ENCODE data around the gene ATP5MK. TPM values are rescaled to one million over a fixed set of nuclear protein-coding genes. Genes with fewer than 3 reads are reported as not detected.

ATP5MK gene
- total and polyA plus RNA-seq, 7 experiments from 2014 or later = 106 to 525 (median 123) TPM

DNA sequence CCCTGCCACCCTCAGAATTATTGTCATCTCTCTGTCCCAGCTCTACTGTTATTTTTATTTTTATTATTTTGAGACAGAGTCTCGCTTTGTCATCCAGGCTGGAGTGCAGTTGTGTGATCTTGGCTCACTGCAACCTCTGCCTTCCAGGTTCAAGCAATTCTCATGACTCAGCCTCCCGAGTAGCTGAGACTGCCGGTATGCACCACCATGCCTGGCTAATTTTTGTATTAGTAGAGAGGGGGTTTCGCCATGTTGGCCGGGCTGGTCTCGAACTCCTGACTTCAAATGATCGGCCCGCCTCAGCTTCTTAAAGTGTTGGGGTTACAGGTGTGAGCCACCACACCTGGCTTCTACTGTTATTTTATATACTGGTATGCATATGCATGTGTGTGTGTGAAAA lies 44.9 kb upstream of the ATP5MK start:
- no peaks in the 10 kb centered on the region for H3K4me1 ChIP-seq (ENCODE audit: control insufficient read depth in 2 of 2, insufficient read depth in 2 of 2, low read length in 2 of 2)
- H3K27ac ChIP-seq (ENCODE audit: low read depth, low read length) = no peak overlapping the region
- H3K27ac Mint-ChIP-seq = no peak overlapping the region
- DNase-seq (no peak), ATAC-seq (no peak)
- no peaks in the 10 kb centered on the region for H3K9me3 ChIP-seq (ENCODE audit: control insufficient read depth in 2 of 3, low read length in 3 of 3)
- intact Hi-C loops (cut with micrococcal nuclease) = no loop called here
- peaks cover 17 to 61% (median 26%) of the 10 kb centered on the region in 5 donors for H3K36me3 Mint-ChIP-seq
- CTCF ChIA-PET = no interaction called here
- H3K27me3 Mint-ChIP-seq = no peaks in the 10 kb centered on the region
- no peak overlapping the region for H3K4me3 ChIP-seq (ENCODE audit: low read length)
- no peaks in the 10 kb centered on the region for H3K27me3 ChIP-seq (ENCODE audit: control insufficient read depth in 2 of 2, insufficient read depth in 2 of 2, low read length in 2 of 2)
- H3K4me1 Mint-ChIP-seq = peaks cover 0 to 10% (median 0%) of the 10 kb centered on the region in 7 donors
- H3K36me3 ChIP-seq (ENCODE audit: control insufficient read depth in 2 of 3, insufficient read depth in 3 of 3, low read length in 3 of 3) = peaks cover 8 to 95% (median 18%) of the 10 kb centered on the region in 3 experiments
- no peaks in the 10 kb centered on the region for H3K9me3 Mint-ChIP-seq
- POLR2A ChIA-PET = no interaction called here
- H3K4me3 Mint-ChIP-seq = no peak overlapping the region

DNA sequence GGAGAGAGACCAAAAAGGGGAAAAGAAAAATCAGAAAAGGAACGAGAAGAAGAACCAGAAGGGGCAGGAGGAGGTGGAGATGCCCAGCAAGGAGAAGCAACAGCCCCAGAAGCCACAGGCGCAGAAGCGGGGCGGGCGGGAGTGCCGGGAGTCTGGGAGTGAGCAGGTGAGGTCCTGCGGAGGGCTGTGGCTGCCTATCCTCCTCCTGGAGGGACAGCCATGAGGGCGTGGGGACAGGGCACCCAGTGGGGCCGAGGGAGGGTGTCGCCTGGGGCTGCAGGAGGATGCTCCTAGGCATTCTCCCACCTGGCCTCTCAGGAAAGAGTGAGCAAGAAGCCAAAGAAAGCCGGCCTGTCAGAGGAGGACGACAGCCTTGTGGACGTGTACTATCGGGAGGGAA lies 44.1 kb upstream of the ATP5MK start:
- no peak for ATAC-seq
- Mint-ChIP-seq H3K36me3 (peaks cover 20 to 62% (median 26%) of the 10 kb centered on the region in 5 donors), H3K4me1 (peaks cover 0 to 7% (median 0%) of the 10 kb centered on the region in 7 donors), H3K27ac (peak overlapping the region in 2 of 9 donors; percentile 31 to 38), H3K4me3 (no peak overlapping the region), H3K27me3 (no peaks in the 10 kb centered on the region), H3K9me3 (no peaks in the 10 kb centered on the region)
- Histone ChIP-seq H3K4me3 (ENCODE audit: low read length) (no peak overlapping the region), H3K27me3 (ENCODE audit: control insufficient read depth in 2 of 2, insufficient read depth in 2 of 2, low read length in 2 of 2) (no peaks in the 10 kb centered on the region), H3K36me3 (ENCODE audit: control insufficient read depth in 2 of 3, insufficient read depth in 3 of 3, low read length in 3 of 3) (peaks cover 8 to 95% (median 17%) of the 10 kb centered on the region in 3 experiments), H3K27ac (ENCODE audit: low read depth, low read length) (no peak overlapping the region), H3K9me3 (ENCODE audit: control insufficient read depth in 2 of 3, low read length in 3 of 3) (no peaks in the 10 kb centered on the region), H3K4me1 (ENCODE audit: control insufficient read depth in 2 of 2, insufficient read depth in 2 of 2, low read length in 2 of 2) (no peaks in the 10 kb centered on the region)
- intact Hi-C loops (cut with micrococcal nuclease) = no loop called here
- POLR2A ChIA-PET = no interaction called here
- DNase-seq = no peak
- CTCF ChIA-PET = no interaction called here

DNA sequence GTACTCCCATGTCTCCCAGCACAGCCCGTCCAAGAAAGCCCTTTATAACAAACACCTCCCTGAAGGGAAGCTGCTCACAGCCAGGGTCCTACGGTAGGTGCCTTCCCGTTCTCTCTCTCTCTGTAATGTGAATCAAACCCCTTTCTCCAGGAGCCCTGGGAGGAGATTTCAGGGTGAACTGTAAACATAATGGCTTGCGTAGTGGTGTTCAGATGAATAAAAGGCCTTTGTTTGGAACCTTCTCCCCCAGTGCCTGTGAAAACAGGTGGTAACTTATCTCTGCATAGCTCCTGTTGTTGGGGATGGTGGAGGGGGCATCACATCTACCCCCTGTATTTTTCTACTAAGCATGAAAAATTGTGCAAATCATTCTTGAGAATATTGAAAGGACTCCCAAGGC lies 43.5 kb upstream of the ATP5MK start:
- Histone ChIP-seq H3K9me3 (ENCODE audit: control insufficient read depth in 2 of 3, low read length in 3 of 3) (no peaks in the 10 kb centered on the region), H3K27me3 (ENCODE audit: control insufficient read depth in 2 of 2, insufficient read depth in 2 of 2, low read length in 2 of 2) (no peaks in the 10 kb centered on the region), H3K36me3 (ENCODE audit: control insufficient read depth in 2 of 3, insufficient read depth in 3 of 3, low read length in 3 of 3) (peaks cover 10 to 92% (median 11%) of the 10 kb centered on the region in 3 experiments), H3K4me1 (ENCODE audit: control insufficient read depth in 2 of 2, insufficient read depth in 2 of 2, low read length in 2 of 2) (no peaks in the 10 kb centered on the region), H3K4me3 (ENCODE audit: low read length) (no peak overlapping the region), H3K27ac (ENCODE audit: low read depth, low read length) (no peak overlapping the region)
- DNase-seq (no peak), ATAC-seq (no peak)
- Mint-ChIP-seq H3K4me3 (no peak overlapping the region), H3K4me1 (peaks cover 0 to 5% (median 0%) of the 10 kb centered on the region in 7 donors), H3K27ac (peak overlapping the region in 2 of 9 donors; percentile 31 to 52), H3K9me3 (no peaks in the 10 kb centered on the region), H3K27me3 (no peaks in the 10 kb centered on the region), H3K36me3 (peaks cover 21 to 57% (median 26%) of the 10 kb centered on the region in 5 donors)
- ChIA-PET CTCF (no interaction called here), POLR2A (no interaction called here)
- intact Hi-C loops (cut with micrococcal nuclease) = no loop called here

DNA sequence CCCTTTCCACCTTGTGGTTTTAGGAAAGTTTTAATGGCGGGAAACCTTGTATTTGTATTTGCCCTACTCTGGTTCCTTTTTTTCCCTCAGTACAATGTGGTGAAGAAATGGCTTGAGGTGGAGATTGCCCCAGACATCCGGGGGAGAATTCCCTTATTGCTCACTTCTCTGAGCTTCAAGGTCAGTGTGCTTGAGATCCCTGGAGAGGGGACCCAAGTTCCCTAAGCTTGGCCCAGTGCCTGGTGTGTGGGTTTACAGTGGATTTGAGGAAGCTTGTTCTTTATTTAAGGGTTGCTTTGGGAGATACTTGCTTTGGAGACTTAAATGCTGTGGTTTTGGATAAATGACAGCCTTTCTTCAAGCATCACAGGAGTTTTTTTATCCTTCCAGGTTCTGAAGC lies 37.6 kb upstream of the ATP5MK start:
- intact Hi-C loops (cut with micrococcal nuclease) = no loop called here
- Histone ChIP-seq H3K36me3 (ENCODE audit: control insufficient read depth in 2 of 3, insufficient read depth in 3 of 3, low read length in 3 of 3) (peaks cover 10 to 68% (median 16%) of the 10 kb centered on the region in 3 experiments), H3K9me3 (ENCODE audit: control insufficient read depth in 2 of 3, low read length in 3 of 3) (no peaks in the 10 kb centered on the region), H3K4me1 (ENCODE audit: control insufficient read depth in 2 of 2, insufficient read depth in 2 of 2, low read length in 2 of 2) (peaks cover 0 to 14% of the 10 kb centered on the region in 2 donors), H3K27ac (ENCODE audit: low read depth, low read length) (no peak overlapping the region), H3K27me3 (ENCODE audit: control insufficient read depth in 2 of 2, insufficient read depth in 2 of 2, low read length in 2 of 2) (no peaks in the 10 kb centered on the region), H3K4me3 (ENCODE audit: low read length) (no peak overlapping the region)
- CTCF ChIA-PET = interaction anchor here (0.8 to 1.3 kb wide), 2 partner anchors 17 to 18 kb away, joined by 3 read pairs; no protein-coding TSS in a partner anchor
- ATAC-seq (peak; percentile 42), DNase-seq (no peak)
- POLR2A ChIA-PET = interaction anchor here (1.1 kb wide), 1 partner anchor 17 kb away, joined by 3 read pairs; no protein-coding TSS in a partner anchor
- no peaks in the 10 kb centered on the region for H3K9me3 Mint-ChIP-seq
- no peak overlapping the region for H3K4me3 Mint-ChIP-seq
- H3K36me3 Mint-ChIP-seq = peaks cover 19 to 54% (median 26%) of the 10 kb centered on the region in 5 donors
- H3K4me1 Mint-ChIP-seq = peaks cover 10 to 41% (median 24%) of the 10 kb centered on the region in 7 donors
- no peak overlapping the region for H3K27ac Mint-ChIP-seq
- H3K27me3 Mint-ChIP-seq = no peaks in the 10 kb centered on the region

DNA sequence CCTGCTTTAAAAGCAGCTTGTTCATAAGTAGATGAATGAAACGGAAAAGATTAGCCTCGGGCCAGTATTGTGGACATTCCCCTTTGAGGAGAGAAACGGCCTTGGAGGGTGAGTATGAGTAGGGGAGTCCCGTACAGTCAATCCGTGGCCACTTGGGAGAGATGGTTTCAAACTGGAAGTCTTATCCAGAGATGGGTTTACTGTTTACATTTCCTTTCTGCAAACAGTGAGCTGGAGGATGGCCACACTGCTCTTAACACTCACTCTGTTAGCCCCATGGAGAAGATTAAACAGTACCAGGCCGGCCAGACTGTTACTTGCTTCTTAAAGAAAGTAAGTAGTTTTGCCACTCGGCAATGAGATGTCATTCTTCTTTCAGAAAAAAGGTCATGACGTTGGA lies 35.6 kb upstream of the ATP5MK start:
- Histone ChIP-seq H3K4me3 (ENCODE audit: low read length) (no peak overlapping the region), H3K4me1 (ENCODE audit: control insufficient read depth in 2 of 2, insufficient read depth in 2 of 2, low read length in 2 of 2) (peaks cover 0 to 18% of the 10 kb centered on the region in 2 donors), H3K36me3 (ENCODE audit: control insufficient read depth in 2 of 3, insufficient read depth in 3 of 3, low read length in 3 of 3) (peaks cover 0 to 60% (median 12%) of the 10 kb centered on the region in 3 experiments), H3K27ac (ENCODE audit: low read depth, low read length) (no peak overlapping the region), H3K27me3 (ENCODE audit: control insufficient read depth in 2 of 2, insufficient read depth in 2 of 2, low read length in 2 of 2) (no peaks in the 10 kb centered on the region), H3K9me3 (ENCODE audit: control insufficient read depth in 2 of 3, low read length in 3 of 3) (no peaks in the 10 kb centered on the region)
- H3K36me3 Mint-ChIP-seq = peaks cover 10 to 52% (median 25%) of the 10 kb centered on the region in 5 donors
- intact Hi-C loops (cut with micrococcal nuclease) = no loop called here
- no peak overlapping the region for H3K27ac Mint-ChIP-seq
- ATAC-seq (no peak), DNase-seq (no peak)
- no peaks in the 10 kb centered on the region for H3K9me3 Mint-ChIP-seq
- CTCF ChIA-PET = interaction anchor here (0.7 to 1.0 kb wide), 2 partner anchors 14 to 650 kb away, joined by 4 to 7 read pairs; no protein-coding TSS in a partner anchor
- H3K27me3 Mint-ChIP-seq = no peaks in the 10 kb centered on the region
- peaks cover 16 to 58% (median 40%) of the 10 kb centered on the region in 7 donors for H3K4me1 Mint-ChIP-seq
- H3K4me3 Mint-ChIP-seq = peak overlapping the region in 1 of 10 donors; percentile 8
- POLR2A ChIA-PET = interaction anchor here (0.6 kb wide), 1 partner anchor 11 kb away, joined by 3 read pairs; no protein-coding TSS in a partner anchor

DNA sequence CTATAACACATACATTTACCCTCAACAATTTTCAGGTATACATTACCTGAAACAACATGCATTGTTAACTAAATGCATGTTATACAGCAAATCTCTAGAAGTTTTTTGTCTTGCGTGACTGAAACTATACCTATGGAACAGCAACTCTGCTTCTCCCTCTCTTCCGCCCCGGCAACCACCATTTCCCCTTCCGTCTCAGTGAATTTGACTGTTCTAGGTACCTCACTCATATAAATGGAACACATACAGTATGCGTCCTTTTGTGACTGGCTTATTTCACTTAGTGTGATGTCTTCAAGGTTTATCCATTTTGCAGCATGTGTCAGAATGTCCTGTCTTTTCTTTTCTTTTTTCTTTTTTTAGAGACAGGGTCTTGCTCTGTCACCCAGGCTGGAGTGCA lies 33.4 kb upstream of the ATP5MK start:
- H3K9me3 Mint-ChIP-seq = no peaks in the 10 kb centered on the region
- CTCF ChIA-PET = interaction anchor here (1.0 kb wide), 1 partner anchor 14 kb away, joined by 4 read pairs; no protein-coding TSS in a partner anchor
- intact Hi-C loops (cut with micrococcal nuclease) = loop anchor here (1.0 to 2.0 kb wide), 3 partner anchors 23 to 61 kb away; partner anchors contain the start of gene CALHM2 (in 1 of the 2)
- peaks cover 0 to 18% of the 10 kb centered on the region in 2 donors for H3K4me1 ChIP-seq (ENCODE audit: control insufficient read depth in 2 of 2, insufficient read depth in 2 of 2, low read length in 2 of 2)
- ATAC-seq (peak; percentile 54), DNase-seq (peak in 3 of 9 donors; percentile 18 to 39 (median 19))
- peak overlapping the region in 7 of 9 donors; percentile 18 to 79 (median 33) for H3K27ac Mint-ChIP-seq
- peaks cover 16 to 58% (median 40%) of the 10 kb centered on the region in 7 donors for H3K4me1 Mint-ChIP-seq
- H3K9me3 ChIP-seq (ENCODE audit: control insufficient read depth in 2 of 3, low read length in 3 of 3) = no peaks in the 10 kb centered on the region
- peaks cover 0 to 59% (median 9%) of the 10 kb centered on the region in 3 experiments for H3K36me3 ChIP-seq (ENCODE audit: control insufficient read depth in 2 of 3, insufficient read depth in 3 of 3, low read length in 3 of 3)
- peaks cover 16 to 53% (median 29%) of the 10 kb centered on the region in 5 donors for H3K36me3 Mint-ChIP-seq
- POLR2A ChIA-PET = no interaction called here
- H3K27me3 ChIP-seq (ENCODE audit: control insufficient read depth in 2 of 2, insufficient read depth in 2 of 2, low read length in 2 of 2) = no peaks in the 10 kb centered on the region
- peak overlapping the region; percentile 31 to 81 (median 73) for H3K4me3 Mint-ChIP-seq
- no peaks in the 10 kb centered on the region for H3K27me3 Mint-ChIP-seq
- peak overlapping the region; percentile 19 for H3K27ac ChIP-seq (ENCODE audit: low read depth, low read length)
- H3K4me3 ChIP-seq (ENCODE audit: low read length) = no peak overlapping the region
